Activated T-cell treated with anti-CD3 and anti-CD28 coated beads, Interleukin-2, amount 50 U/mL, for 24 hours (primary cell): ENCODE data around the gene AXIN2.

Source experiments
- DNase-seq: peaks from one replicate; pipeline ENCODE4 v3.0.0-alpha.2; 2020
- H3K27ac Mint-ChIP-seq: 2 replicates; pipeline ENCODE4 v1.8.0; 2020; ENCODE audit warnings: mild to moderate bottlenecking, mixed read lengths
- H3K27me3 Mint-ChIP-seq: 2 replicates; pipeline ENCODE4 v1.8.0; 2020; ENCODE audit warnings: mixed read lengths
- H3K36me3 Mint-ChIP-seq: 2 replicates; pipeline ENCODE4 v1.8.0; 2020; ENCODE audit warnings: low read depth, mixed read lengths
- H3K4me1 Mint-ChIP-seq: 2 replicates; pipeline ENCODE4 v1.8.0; 2020; ENCODE audit warnings: low read depth, mixed read lengths
- H3K4me3 Mint-ChIP-seq: 2 replicates; pipeline ENCODE4 v1.8.0; 2020; ENCODE audit warnings: mild to moderate bottlenecking, moderate library complexity, mixed read lengths
- H3K9me3 Mint-ChIP-seq: 2 replicates; pipeline ENCODE4 v1.8.0; 2020; ENCODE audit warnings: mixed read lengths

Gene AXIN2

DNA sequence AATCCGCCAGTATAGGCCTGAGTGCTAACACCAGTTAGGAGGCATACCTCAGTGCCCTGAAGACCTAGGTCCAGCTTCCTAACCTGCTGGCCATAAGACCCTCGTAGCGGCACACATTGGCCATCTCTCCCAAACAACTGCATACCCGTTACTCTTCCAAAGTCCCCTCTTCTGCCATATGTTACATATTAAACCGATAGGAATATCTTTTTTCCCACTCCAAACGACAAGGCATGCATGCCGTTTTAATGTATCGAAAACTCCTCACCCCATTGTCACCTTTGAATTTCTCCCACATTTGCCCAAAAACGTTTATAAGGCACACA lies 721 bp upstream of the AXIN2 start:
- H3K36me3 Mint-ChIP-seq: peaks cover 2% of the 10 kb centered on the region
- DNase-seq: no peak
- peaks cover 5% of the 10 kb centered on the region for H3K27me3 Mint-ChIP-seq
- H3K9me3 Mint-ChIP-seq: no peaks in the 10 kb centered on the region
- peak overlapping the region; percentile 63 for H3K4me3 Mint-ChIP-seq
- H3K4me1 Mint-ChIP-seq: peaks cover 30% of the 10 kb centered on the region
- no peak overlapping the region for H3K27ac Mint-ChIP-seq

DNA sequence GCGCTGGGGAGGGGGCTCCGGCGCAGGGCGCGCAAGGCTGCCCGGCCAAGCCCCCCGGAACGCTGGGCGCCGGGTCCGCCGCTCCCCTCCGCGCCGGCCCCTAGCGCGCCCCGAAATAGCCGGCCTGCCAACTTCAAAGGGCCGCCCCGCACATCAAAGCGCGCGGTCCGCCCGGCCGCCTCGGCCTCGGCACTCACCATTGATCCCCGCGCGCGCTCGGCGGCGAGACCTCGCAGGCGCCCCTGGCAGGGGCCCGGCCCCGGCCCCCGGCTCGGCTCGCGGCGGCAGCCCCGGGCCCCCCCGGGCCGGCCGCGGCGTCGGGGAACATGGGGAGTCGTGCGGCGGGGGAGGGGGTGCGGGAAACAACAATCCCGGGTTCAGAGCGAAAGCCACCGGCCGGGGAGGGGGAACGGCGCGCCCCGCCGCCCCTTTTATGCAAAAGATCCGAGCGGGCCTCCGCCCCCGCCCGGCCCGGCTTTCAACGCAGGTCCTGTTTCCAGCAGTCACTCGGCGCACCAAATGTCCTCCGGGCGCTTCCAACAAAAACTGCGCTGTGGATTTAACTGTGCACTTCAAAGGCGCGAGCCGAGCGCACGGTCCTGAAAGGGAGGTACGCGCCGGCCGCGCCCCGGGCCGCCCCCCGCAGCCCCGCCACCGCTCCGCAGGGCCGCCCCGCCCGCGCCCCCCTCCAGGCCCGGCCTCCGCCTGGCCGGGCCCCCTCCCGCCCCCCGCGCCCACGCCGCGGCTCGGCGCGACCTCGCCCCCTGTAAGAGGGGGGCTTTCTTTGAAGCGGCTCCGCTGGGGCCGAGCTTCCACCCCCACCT lies 608 bp downstream of the AXIN2 start:
- Mint-ChIP-seq H3K27ac (peak overlapping the region; percentile 75), H3K4me3 (peak overlapping the region; percentile 75), H3K9me3 (no peaks in the 10 kb centered on the region), H3K4me1 (peaks cover 30% of the 10 kb centered on the region), H3K36me3 (peaks cover 2% of the 10 kb centered on the region), H3K27me3 (peaks cover 5% of the 10 kb centered on the region)
- DNase-seq: peak; percentile 79

DNA sequence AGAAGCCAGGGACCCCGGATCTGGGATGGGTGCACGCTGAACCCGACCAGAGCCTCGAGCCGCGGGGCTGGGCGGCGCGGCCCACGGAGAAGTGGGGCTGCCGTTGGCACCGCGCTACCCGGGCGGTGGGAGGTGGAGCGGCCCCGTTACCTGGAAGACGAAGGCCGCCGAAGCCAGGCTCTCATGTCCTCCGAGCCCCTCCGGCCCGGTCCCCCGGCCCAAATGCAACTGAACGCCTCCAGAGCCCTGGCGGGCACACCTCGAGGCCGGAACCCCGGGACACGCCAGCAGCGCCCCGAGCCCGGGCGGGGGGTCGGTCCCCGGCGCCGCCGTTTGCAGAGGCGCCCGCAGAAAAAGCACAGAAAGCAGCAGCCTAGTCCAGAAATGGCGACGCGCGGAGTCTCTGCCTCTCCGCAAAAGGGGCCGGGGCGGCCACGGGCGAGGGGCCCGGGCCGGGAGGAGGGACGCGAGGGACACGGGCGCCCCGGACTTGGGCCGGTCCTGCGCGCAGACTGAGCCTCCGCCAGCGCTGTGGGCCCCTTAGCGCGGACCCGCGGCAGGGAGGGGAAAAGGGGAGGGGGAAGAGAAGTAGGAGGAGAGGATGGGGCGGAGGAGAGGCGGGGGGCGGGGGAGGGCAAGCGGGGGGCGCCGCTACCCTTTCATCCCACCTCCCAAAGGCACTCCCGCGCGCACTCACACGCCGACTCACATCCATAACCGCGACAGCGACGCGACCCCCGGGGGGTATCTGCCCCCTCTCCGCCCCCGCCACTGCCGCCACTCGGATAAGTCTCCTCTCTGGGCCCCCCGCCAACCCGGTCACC lies 1.4 kb downstream of the AXIN2 start:
- Mint-ChIP-seq H3K36me3 (peaks cover 2% of the 10 kb centered on the region), H3K27me3 (peaks cover 5% of the 10 kb centered on the region), H3K27ac (peak overlapping the region; percentile 65), H3K9me3 (no peaks in the 10 kb centered on the region), H3K4me3 (no peak overlapping the region), H3K4me1 (peaks cover 30% of the 10 kb centered on the region)
- DNase-seq: peak; percentile 65

DNA sequence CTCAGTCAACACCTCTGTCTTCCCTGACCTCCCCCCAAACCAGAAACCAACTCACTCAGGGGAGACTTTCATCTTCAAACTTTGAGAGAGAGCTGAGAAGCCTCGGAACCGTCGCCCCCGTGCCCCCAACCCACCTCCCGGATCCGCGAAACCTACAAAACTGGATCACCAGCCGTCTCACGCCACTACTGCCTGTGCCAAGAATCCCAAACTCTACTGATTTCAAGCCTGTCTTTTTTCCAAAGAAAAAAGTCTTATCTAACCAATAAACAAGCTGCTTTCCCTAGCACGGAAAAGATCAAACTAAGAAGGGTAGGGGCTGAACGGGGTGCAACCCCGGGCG lies 2.0 kb downstream of the AXIN2 start:
- Mint-ChIP-seq H3K27ac (peak overlapping the region; percentile 65), H3K4me1 (peaks cover 31% of the 10 kb centered on the region), H3K9me3 (no peaks in the 10 kb centered on the region), H3K27me3 (peaks cover 5% of the 10 kb centered on the region), H3K36me3 (peaks cover 2% of the 10 kb centered on the region), H3K4me3 (no peak overlapping the region)
- DNase-seq: no peak

DNA sequence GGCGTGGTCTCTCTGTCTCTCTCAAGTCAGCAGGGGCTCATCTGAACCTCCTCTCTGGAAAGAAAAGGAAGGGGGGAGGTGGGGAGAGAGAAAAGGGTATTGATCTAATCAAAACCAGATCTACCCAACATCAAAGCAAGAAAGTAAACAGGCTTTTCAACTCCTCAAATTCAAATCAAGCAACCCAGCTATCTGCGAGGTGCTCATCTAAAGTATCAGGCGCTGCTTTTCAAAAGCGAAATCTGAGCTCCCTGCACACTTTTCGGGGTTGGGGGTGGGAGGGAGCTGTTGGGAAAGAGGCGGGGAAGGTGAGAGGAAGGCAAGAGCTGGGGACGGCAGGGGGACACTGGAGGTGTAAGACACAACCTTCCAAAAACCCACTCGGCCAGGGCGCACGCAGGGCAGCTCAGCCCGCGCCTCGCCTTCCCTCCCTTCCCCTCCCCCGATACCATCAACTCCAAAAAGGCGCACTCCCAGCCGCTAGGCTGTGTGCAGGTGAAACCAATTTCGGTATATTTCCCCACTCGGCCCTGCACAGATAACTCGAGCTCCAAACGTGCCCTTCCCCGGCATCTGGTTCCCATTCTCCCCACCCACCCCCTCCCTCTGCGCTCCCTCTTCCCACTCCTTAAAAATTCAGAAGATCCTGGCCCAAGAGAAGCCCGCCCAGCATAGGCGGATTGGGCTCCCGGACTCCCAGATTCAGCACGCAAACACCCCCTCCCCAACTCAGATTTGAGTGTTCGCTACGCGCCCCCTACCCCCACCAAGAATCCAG lies 2.6 kb downstream of the AXIN2 start:
- Mint-ChIP-seq H3K36me3 (peaks cover 2% of the 10 kb centered on the region), H3K27ac (peak overlapping the region; percentile 65)

DNA sequence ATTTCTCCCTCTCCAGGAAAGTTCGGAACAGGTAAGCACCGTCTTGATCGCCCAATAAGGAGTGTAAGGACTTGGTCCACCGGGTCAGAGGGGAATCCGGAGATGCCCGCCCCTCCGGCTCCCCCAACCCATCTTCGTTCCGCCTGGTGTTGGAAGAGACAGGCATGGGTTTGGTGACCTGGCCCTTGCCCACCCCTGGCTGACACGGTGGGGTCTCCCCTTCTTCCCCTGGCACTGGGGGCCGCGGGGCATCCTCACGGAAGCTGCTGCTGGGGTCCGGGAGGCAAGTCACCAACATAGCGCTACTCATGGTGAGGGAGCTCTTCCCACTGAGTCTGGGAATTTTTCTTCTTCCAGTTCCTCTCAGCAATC lies 3.2 kb downstream of the AXIN2 start:
- Mint-ChIP-seq H3K27ac (no peak overlapping the region), H3K4me3 (no peak overlapping the region), H3K36me3 (peaks cover 2% of the 10 kb centered on the region), H3K9me3 (no peaks in the 10 kb centered on the region), H3K4me1 (peaks cover 32% of the 10 kb centered on the region), H3K27me3 (peaks cover 5% of the 10 kb centered on the region)
- no peak for DNase-seq

More for the DNA sequence above, 2.6 kb downstream of the AXIN2 start:
- DNase-seq: no peak
- H3K4me3 Mint-ChIP-seq: no peak overlapping the region
- peaks cover 5% of the 10 kb centered on the region for H3K27me3 Mint-ChIP-seq
- H3K9me3 Mint-ChIP-seq: no peaks in the 10 kb centered on the region
- H3K4me1 Mint-ChIP-seq: peaks cover 32% of the 10 kb centered on the region

DNA sequence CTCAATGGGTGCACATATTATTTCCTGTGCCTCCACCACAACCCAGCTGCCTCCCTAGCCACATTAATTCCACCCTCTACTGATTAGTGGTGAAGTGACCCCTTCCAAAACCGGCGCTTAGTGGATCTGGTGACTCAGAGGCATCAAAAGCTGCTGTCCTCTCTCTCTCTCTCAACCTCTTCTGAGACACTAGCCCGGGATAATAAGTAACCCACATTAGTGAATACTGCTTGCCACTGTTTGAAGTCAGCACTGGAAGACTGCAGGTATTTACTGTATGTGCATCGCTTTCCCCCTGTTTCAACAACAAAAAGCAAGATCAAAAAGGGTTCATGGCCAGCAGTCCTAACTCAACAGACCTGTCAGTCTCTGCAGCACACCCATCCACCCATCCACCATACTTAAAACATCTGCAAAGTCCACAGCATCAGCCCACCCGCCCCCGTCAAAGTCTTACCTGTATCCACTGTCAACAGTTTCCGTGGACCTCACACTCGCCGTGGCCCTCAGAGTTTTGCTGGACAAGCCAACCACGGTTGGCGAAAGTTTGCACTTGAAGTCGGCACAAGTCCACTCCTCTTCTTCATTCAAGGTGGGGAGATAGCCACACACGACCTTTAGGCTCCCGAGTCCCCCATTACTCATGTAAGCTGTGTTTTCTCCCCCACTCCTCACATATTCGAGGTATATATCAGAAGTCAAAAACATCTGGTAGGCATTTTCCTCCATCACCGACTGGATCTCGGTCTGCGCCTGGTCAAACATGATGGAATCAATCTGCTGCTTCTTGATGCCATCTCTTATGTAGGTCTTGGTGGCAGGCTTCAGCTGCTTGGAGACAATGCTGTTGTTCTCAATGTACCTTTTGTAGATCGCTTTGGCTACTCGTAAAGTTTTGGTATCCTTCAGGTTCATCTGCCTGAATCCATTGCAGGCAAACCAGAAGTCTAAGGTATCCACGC lies 3.8 kb downstream of the AXIN2 start:
- H3K27me3 Mint-ChIP-seq: peaks cover 5% of the 10 kb centered on the region
- peaks cover 5% of the 10 kb centered on the region for H3K36me3 Mint-ChIP-seq
- no peak overlapping the region for H3K4me3 Mint-ChIP-seq
- peaks cover 31% of the 10 kb centered on the region for H3K4me1 Mint-ChIP-seq
- no peak overlapping the region for H3K27ac Mint-ChIP-seq
- H3K9me3 Mint-ChIP-seq: peaks cover 3% of the 10 kb centered on the region
- DNase-seq: no peak

DNA sequence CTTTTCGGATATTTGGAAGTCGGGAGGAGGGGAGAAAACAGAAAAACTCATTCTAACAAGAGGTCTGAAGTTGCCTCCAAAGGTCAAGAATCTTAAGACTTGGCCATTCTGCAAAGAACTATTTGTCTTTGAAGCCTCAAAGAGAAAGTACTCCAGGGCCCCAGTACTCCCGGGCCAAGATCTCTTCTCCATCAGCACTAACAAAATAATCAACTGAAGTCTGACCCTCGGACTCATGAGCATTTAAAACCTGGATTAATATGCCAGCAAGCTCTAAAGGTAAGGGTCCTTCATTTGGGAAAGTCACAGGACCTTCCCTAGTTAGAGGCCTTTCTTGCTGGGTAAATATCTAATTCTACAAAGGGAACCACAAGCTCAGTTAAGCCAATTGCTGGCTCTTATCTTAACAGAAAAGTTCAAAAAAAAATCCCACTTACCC lies 4.5 kb downstream of the AXIN2 start:
- Mint-ChIP-seq H3K27ac (no peak overlapping the region), H3K36me3 (peaks cover 7% of the 10 kb centered on the region), H3K4me3 (no peak overlapping the region), H3K4me1 (peaks cover 32% of the 10 kb centered on the region), H3K9me3 (peaks cover 3% of the 10 kb centered on the region), H3K27me3 (peaks cover 5% of the 10 kb centered on the region)
- no peak for DNase-seq

DNA sequence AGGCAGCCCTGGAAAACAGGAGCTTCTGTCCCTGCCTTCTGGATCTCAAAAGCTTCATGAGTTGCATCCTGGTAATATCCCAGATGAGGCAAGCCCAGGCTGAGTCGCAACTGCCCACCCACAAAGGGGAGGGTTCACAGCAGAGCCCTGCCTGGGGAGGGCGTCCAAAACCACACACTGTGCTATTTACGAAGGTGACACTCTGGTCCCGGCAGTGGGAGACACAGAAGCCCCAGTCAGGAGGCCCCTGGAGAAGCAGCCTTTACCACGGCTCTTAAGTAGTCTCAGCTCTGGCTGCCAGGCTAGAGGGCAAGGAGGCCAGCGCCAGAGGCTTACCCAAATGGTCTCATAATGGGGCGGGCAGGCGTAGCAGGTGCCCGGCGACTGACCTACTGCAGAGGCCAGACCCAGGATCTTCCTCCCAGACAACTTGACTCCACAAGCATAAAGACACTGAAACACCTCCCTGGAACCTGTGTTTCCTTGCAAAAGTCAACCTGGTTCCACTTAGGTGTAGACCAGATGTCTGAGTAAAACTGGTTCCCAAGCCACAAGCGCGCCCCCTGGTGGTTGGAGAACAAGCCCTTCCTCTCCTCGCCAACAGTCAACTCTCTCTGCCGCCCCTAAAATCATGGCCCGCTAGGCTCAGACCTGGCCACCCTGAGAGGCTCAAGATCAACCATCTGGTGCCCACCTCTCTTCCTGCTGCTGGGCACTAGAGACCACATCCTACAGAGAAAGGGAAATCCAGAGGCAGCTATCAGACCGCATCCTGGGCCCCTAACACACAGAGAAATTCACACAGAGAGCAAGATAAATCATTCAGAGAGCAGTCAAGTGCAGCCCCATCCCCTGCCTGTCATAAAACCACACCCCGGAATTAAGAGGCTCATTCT lies 5.2 kb downstream of the AXIN2 start:
- peaks cover 5% of the 10 kb centered on the region for H3K27me3 Mint-ChIP-seq
- H3K9me3 Mint-ChIP-seq: peaks cover 3% of the 10 kb centered on the region
- DNase-seq: peak; percentile 93
- H3K4me1 Mint-ChIP-seq: peaks cover 34% of the 10 kb centered on the region
- H3K4me3 Mint-ChIP-seq: no peak overlapping the region
- peaks cover 12% of the 10 kb centered on the region for H3K36me3 Mint-ChIP-seq
- no peak overlapping the region for H3K27ac Mint-ChIP-seq

DNA sequence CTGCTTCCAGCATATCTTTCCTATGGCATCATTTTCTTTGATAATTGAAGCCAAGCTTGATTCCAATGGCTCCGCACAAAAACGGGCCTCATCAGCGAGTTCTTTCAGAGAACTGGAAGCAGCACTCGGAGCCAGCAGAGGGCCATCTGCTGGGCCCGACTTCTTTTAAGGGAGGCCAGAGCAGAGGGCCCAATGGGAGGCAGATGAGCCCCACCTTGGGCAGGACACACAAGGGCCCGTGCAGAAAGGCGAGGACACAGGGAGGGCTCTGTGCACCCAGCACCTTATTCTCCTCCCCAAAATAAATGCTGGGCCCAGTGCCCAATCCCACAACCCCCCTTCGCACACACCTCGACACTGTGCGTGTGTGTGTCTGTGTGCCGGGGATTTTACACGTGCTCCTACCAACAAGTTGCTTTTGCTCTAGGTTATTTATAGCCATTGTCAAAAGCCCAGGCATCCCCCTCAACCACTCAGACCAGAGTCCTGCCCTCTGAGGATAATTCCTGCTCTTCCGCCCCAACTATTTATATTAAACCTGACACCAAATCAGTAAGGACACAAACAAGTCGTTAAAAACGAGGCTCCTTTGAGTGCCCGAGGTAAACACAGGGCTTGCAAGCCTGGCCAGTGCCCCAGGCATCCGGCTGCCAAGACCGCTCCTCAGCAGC lies 6.8 kb downstream of the AXIN2 start:
- no peak for DNase-seq
- Mint-ChIP-seq H3K4me1 (peaks cover 49% of the 10 kb centered on the region), H3K4me3 (peak overlapping the region; percentile 52), H3K36me3 (peaks cover 15% of the 10 kb centered on the region), H3K9me3 (peaks cover 3% of the 10 kb centered on the region), H3K27ac (peak overlapping the region; percentile 51), H3K27me3 (peaks cover 5% of the 10 kb centered on the region)

DNA sequence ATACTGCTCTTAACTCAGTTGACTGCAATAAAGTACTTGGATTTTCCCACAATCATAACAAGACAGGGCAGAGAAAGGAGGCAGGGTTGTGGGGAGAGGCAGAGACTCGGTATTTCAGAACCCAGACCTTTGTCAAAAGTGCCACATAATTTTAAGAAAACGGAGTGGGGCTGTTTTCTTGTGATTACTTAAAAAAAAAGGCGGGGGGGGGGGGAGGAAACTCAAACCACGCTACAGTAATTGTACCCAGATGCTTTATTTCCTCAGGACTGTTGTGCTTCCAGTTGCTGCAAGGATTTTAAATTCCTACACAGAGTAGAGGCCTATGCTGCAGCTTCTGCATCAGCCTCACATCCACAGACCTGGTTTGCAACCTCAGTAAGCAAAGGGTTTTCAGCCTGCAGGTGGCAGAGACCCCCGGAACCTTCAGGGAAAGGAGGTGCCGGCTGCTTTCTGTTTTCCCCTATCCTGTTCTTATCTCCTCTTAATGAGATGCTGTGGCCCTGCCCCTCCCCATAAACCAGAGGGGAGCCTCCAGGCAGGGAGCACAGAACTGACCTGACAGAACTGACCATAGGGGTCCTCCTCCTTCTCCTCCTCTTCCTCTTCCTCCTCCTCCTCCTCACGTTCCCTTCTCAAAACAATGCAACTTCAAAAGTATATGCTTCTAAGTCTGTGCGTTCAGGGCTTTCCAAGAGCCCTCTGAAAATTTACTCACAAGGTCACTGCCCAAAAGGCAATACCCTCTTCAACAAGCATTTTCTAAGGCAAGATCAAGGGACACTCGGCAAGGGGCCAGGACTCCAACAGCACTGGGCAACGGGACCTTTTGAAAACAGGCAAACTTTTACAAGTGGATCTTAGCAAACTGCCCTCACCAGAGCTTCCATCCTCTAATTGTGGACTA lies 7.5 kb downstream of the AXIN2 start:
- peaks cover 3% of the 10 kb centered on the region for H3K9me3 Mint-ChIP-seq
- H3K27ac Mint-ChIP-seq: peak overlapping the region; percentile 89
- peaks cover 49% of the 10 kb centered on the region for H3K4me1 Mint-ChIP-seq
- H3K27me3 Mint-ChIP-seq: no peaks in the 10 kb centered on the region
- peak overlapping the region; percentile 56 for H3K4me3 Mint-ChIP-seq
- DNase-seq: no peak
- H3K36me3 Mint-ChIP-seq: peaks cover 21% of the 10 kb centered on the region
